ENCODE results near the gene DLGAP1. TPM values are rescaled to one million over a fixed set of nuclear protein-coding genes. Genes with fewer than 3 reads are reported as not detected.

The DLGAP1 gene
- total and polyA plus RNA-seq, 2 of the 13 experiments (the other 11 are each of a cell fraction or from before 2014, with no cell fraction given) = 0.01 TPM; not detected in 1

DNA sequence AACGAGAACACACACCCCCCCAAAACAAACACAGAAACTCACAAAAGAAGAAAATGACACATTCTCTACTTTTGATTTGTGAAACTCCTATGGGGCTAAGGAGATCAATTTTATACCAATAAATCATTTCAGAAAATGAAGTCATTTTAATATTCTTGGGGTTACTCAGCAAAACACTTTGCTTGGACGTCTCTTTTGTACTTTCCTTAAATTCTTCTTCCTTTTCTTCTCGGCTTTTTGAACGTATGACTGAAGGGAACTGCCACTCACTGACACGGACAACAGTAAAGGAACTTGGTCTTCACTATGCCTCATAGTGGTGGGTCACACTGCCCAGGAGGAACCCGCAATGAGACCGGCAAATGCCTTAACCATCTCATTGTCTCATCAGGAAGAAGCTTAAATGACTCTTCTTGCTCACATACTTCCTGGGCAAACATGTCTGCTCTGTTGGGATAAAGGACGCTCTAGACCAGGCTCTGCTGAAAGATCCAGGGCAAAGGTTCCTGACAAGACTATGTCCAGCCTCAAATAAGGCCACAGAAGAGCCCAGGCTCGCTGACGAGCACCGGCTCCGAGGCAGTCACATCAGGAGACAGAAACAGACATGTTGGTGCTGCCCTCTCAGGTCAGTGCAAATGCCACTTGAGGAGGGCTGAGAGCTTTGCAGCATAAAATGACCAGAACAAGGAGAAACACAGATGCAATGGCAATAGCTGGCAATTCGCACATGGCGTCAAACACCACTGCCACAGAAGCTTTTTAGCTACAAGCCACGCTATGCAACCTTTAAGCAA, 799.7 kb downstream of the DLGAP1 start:
- H3K4me1 ChIP-seq (ENCODE audit: insufficient read depth, low read length) = peaks cover 60% of the 10 kb centered on the region
- H3K27ac ChIP-seq (ENCODE audit: extremely low read length, insufficient read depth, low read length) = peak overlapping the region; percentile 67
- H3K79me2 ChIP-seq (ENCODE audit: insufficient read depth, low read length) = no peaks in the 10 kb centered on the region
- BruUV-seq (replicated peaks) = no TSS peak
- intact Hi-C loops (cut with micrococcal nuclease; ENCODE audit: unreplicated experiment) = no loop called here
- POLR2A ChIA-PET = interaction anchor here (1.0 to 1.3 kb wide), 3 partner anchors 9 to 37 kb away, joined by 3 to 5 read pairs (median 4); no protein-coding TSS in a partner anchor
- no peaks in the 10 kb centered on the region for H3K9me3 ChIP-seq (ENCODE audit: low read length)
- H3K27me3 ChIP-seq (ENCODE audit: control insufficient read depth in 1 of 2, insufficient read depth in 2 of 2, low read length in 2 of 2) = no peaks in the 10 kb centered on the region
- no peaks in the 10 kb centered on the region for H4K20me1 ChIP-seq (ENCODE audit: insufficient read depth, low read length)
- no peaks in the 10 kb centered on the region for H3K36me3 ChIP-seq (replicated peaks in 1 of 2; ENCODE audit: control insufficient read depth in 1 of 2, insufficient read depth in 2 of 2, low read length in 2 of 2)
- ATAC-seq (peak; percentile 20; the same call in 1 of the 3 replicates), FAIRE-seq (no peak), DNase-seq (ENCODE audit: low spot score) (no peak)
- WGBS (ENCODE audit: low lambda C conversion rate) = 88% methylated on average over 13 of the region's 15 CpGs
- H3K9ac ChIP-seq (ENCODE audit: insufficient read depth, low read depth, low read length) = no peak overlapping the region
- in situ Hi-C loops (cut with HindIII; ENCODE audit: extremely low pct_ligation_motif_present, low pct_unique_long_range_greater_than_20kb) = no loop called here
- H2AFZ ChIP-seq (ENCODE audit: low read length) = peak overlapping the region; percentile 33
- H3K4me3 ChIP-seq (replicated peaks in 1 of 3; ENCODE audit: insufficient read depth in 1 of 3, low read depth in 2 of 3, low read length in 3 of 3) = no peak overlapping the region
- CTCF ChIA-PET (ENCODE audit: low intra/inter-chr PET ratio, low total read pairs) = no interaction called here
- no peak overlapping the region for H3K4me2 ChIP-seq (ENCODE audit: low read depth, low read length)
- TF ChIP-seq ZNF441 (CRISPR knock-in tag; IDR thresholded peaks at IDR 0.05; ENCODE audit: borderline replicate concordance) (no peak), GZF1 (CRISPR knock-in tag; IDR thresholded peaks at IDR 0.05) (no peak), SRSF4 (IDR thresholded peaks at IDR 0.05; ENCODE audit: low read depth, low read length, poor library complexity, severe bottlenecking) (no peak), ZBTB38 (CRISPR knock-in tag; IDR thresholded peaks at IDR 0.05) (peak; percentile 77), SYNCRIP (IDR thresholded peaks at IDR 0.05; ENCODE audit: insufficient read depth, low read depth, low read length) (no peak), ZNF672 (CRISPR knock-in tag; IDR thresholded peaks at IDR 0.05) (no peak), SPEN (CRISPR knock-in tag; IDR thresholded peaks at IDR 0.05; ENCODE audit: low read depth) (no peak), CCAR2 (optimal IDR thresholded peaks at IDR 0.05; ENCODE audit: low read depth, low read length) (no peak), ZNF737 (CRISPR knock-in tag; IDR thresholded peaks at IDR 0.05; ENCODE audit: borderline replicate concordance) (no peak), ELF3 (CRISPR knock-in tag; IDR thresholded peaks at IDR 0.05) (no peak), HNRNPL (IDR thresholded peaks at IDR 0.05; ENCODE audit: low read depth, low read length) (no peak), PHB2 (IDR thresholded peaks at IDR 0.05; ENCODE audit: partially characterized antibody) (no peak), MAFG (CRISPR knock-in tag; IDR thresholded peaks at IDR 0.05) (no peak), ZNF619 (CRISPR knock-in tag; IDR thresholded peaks at IDR 0.05) (no peak), PPARG (CRISPR knock-in tag; conservative IDR thresholded peaks at IDR 0.05) (0 out of 2 replicates have a peak, but pooled peaks have one; percentile 29), SP1 (IDR thresholded peaks at IDR 0.05) (no peak), SP1 (CRISPR knock-in tag; IDR thresholded peaks at IDR 0.05) (no peak), SALL2 (CRISPR knock-in tag; IDR thresholded peaks at IDR 0.05) (no peak), RBAK (CRISPR knock-in tag; IDR thresholded peaks at IDR 0.05) (no peak), NFYC (CRISPR knock-in tag; IDR thresholded peaks at IDR 0.05) (no peak)
- TF ChIP-seq, protein P1, sequence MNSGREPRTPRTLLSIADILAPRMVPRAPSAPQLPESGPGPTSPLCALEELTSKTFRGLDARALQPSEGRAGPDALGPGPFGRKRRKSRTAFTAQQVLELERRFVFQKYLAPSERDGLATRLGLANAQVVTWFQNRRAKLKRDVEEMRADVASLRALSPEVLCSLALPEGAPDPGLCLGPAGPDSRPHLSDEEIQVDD (CRISPR knock-in tag; IDR thresholded peaks at IDR 0.05; ENCODE audit: borderline replicate concordance) = no peak
- TF ChIP-seq, protein P2, sequence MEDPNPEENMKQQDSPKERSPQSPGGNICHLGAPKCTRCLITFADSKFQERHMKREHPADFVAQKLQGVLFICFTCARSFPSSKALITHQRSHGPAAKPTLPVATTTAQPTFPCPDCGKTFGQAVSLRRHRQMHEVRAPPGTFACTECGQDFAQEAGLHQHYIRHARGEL (CRISPR knock-in tag; IDR thresholded peaks at IDR 0.05) = no peak
- TF ChIP-seq, protein P3, sequence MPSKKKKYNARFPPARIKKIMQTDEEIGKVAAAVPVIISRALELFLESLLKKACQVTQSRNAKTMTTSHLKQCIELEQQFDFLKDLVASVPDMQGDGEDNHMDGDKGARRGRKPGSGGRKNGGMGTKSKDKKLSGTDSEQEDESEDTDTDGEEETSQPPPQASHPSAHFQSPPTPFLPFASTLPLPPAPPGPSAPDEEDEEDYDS (CRISPR knock-in tag; IDR thresholded peaks at IDR 0.05) = no peak
- TF ChIP-seq, protein P4, sequence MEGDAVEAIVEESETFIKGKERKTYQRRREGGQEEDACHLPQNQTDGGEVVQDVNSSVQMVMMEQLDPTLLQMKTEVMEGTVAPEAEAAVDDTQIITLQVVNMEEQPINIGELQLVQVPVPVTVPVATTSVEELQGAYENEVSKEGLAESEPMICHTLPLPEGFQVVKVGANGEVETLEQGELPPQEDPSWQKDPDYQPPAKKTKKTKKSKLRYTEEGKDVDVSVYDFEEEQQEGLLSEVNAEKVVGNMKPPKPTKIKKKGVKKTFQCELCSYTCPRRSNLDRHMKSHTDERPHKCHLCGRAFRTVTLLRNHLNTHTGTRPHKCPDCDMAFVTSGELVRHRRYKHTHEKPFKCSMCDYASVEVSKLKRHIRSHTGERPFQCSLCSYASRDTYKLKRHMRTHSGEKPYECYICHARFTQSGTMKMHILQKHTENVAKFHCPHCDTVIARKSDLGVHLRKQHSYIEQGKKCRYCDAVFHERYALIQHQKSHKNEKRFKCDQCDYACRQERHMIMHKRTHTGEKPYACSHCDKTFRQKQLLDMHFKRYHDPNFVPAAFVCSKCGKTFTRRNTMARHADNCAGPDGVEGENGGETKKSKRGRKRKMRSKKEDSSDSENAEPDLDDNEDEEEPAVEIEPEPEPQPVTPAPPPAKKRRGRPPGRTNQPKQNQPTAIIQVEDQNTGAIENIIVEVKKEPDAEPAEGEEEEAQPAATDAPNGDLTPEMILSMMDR (CRISPR knock-in tag; IDR thresholded peaks at IDR 0.05) = peak; percentile 22; the same call in 1 of the 2 replicates

Measured in HepG2 (cell line).